Esophagus muscularis mucosa (tissue), 4 donors: ENCODE results near the gene MEX3A.

Experiments used
- CTCF ChIP-seq, 3 experiments: fragments of 200-600 bp in 2 of 3; fragments of 450-650 bp in 1 of 3; sonication (generic) in 2 of 3; IDR thresholded peaks; one replicate each; pipeline ENCODE4 v1.5.1; 2017 to 2019; ENCODE audit warnings: antibody characterized with exemption in 3 of 3, mild to moderate bottlenecking in 2 of 3, moderate library complexity in 1 of 3
- EP300 ChIP-seq: sonication (generic); formaldehyde crosslinking; IDR thresholded peaks from one replicate; pipeline ENCODE4 v1.6.1; 2017; ENCODE audit warnings: antibody characterized with exemption
- POLR2A ChIP-seq: fragments of 450-650 bp; IDR thresholded peaks from one replicate; pipeline ENCODE4 v1.6.1; 2017; ENCODE audit warnings: antibody characterized with exemption, moderate library complexity, mild to moderate bottlenecking, low read depth
- POLR2AphosphoS5 ChIP-seq, 2 donors: sonication (generic); formaldehyde crosslinking; IDR thresholded peaks; one replicate each; pipeline ENCODE4 v1.6.1; 2017; ENCODE audit warnings: antibody characterized with exemption in 2 of 2

DNA sequence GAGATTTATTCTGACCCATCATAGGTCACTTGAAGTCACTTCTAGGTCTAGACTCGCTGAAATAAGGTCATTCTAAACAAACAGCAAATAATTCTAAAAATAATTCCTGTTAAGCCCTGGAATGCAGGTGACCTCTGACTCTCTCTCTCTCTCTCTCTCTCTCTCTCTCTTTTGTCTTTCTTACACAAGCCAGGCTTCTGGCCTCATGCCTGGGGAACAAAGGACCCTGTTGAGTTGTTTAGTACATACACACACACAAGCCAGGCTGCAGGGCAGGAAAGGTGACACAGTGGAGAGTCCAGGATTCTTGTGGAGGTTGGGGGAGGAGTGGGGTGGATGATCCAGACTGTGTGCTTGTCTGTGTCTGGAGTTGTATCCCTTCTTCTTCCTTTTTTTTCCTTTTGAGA lies 4.0 kb upstream of the MEX3A start:
- TF ChIP-seq CTCF (IDR thresholded peaks at IDR 0.05), result no peak
- no peak for TF ChIP-seq POLR2A
- no peak for TF ChIP-seq EP300
- TF ChIP-seq POLR2AphosphoS5 (IDR thresholded peaks at IDR 0.05), result no peak
